ENCODE data around the gene PAXX. TPM values are rescaled to one million over a fixed set of nuclear protein-coding genes. Genes with fewer than 3 reads are reported as not detected.

PAXX gene
- total RNA-seq, 4 donors from 2014 or later: 49.3 to 85.2 (median 66.0) TPM

- in situ Hi-C loops (cut with MboI; ENCODE audit: low pct_ligation_motif_present in 1 of 4, low pct_unique_long_range_greater_than_20kb in 1 of 4, low sequenced_read_pairs in 3 of 4): no loop called here
These were observed 31.8 kb upstream of the PAXX start for GRCh38 chr9:136960212-136960937.

GRCh38 chr9:136960938-136961275 lies 31.3 kb upstream of the PAXX start:
- in situ Hi-C loops (cut with MboI; ENCODE audit: low pct_ligation_motif_present in 1 of 4, low pct_unique_long_range_greater_than_20kb in 1 of 4, low sequenced_read_pairs in 3 of 4): no loop called here
- no peak for DNase-seq

More at GRCh38 chr9:136960212-136960937, 31.8 kb upstream of the PAXX start:
- intact Hi-C loops (cut with DNase I; ENCODE audit: low total_unique reads): no loop called here
- Histone ChIP-seq H3K36me3 (no peaks in the 10 kb centered on the region), H3K4me1 (peaks cover 0 to 10% (median 8%) of the 10 kb centered on the region in 4 donors), H3K9me3 (no peaks in the 10 kb centered on the region), H3K27ac (no peak overlapping the region), H3K4me3 (no peak overlapping the region), H3K27me3 (no peaks in the 10 kb centered on the region)
- no peak for DNase-seq
- WGBS, 2 donors (ENCODE audit: low coverage in 1 of 2): 36 to 80% methylated on average over 7 to 13 of the region's 19 CpGs
- TF ChIP-seq EP300 (IDR thresholded peaks at IDR 0.05; ENCODE audit: low read depth): no peak
- TF ChIP-seq CTCF (IDR thresholded peaks at IDR 0.05): no peak
- TF ChIP-seq POLR2AphosphoS5 (IDR thresholded peaks at IDR 0.05): no peak
- TF ChIP-seq POLR2A (IDR thresholded peaks at IDR 0.05): no peak

GRCh38 chr9:136961279-136962065 lies 30.8 kb upstream of the PAXX start:
- Histone ChIP-seq H3K9me3 (no peaks in the 10 kb centered on the region), H3K4me1 (peaks cover 0 to 19% (median 10%) of the 10 kb centered on the region in 4 donors), H3K27ac (no peak overlapping the region), H3K36me3 (no peaks in the 10 kb centered on the region), H3K4me3 (no peak overlapping the region), H3K27me3 (peaks cover 5% of the 10 kb centered on the region)
- DNase-seq: no peak
- WGBS, 2 donors (ENCODE audit: low coverage in 1 of 2): 74% methylated on average over 21 of the region's 23 CpGs; no CpG with 5 or more reads in 1 of the 2 donors
- TF ChIP-seq POLR2A (IDR thresholded peaks at IDR 0.05): no peak
- no peak for TF ChIP-seq EP300 (IDR thresholded peaks at IDR 0.05; ENCODE audit: low read depth)
- no peak for TF ChIP-seq CTCF (IDR thresholded peaks at IDR 0.05)
- TF ChIP-seq POLR2AphosphoS5 (IDR thresholded peaks at IDR 0.05): no peak
- intact Hi-C loops (cut with DNase I; ENCODE audit: low total_unique reads) (no loop called here), in situ Hi-C loops (cut with MboI; ENCODE audit: low pct_ligation_motif_present in 1 of 4, low pct_unique_long_range_greater_than_20kb in 1 of 4, low sequenced_read_pairs in 3 of 4) (no loop called here)

More at GRCh38 chr9:136960938-136961275, 31.3 kb upstream of the PAXX start:
- intact Hi-C loops (cut with DNase I; ENCODE audit: low total_unique reads): no loop called here
- H3K36me3 ChIP-seq: no peaks in the 10 kb centered on the region
- WGBS, 2 donors (ENCODE audit: low coverage in 1 of 2): 89% methylated on average over 15 of the region's 15 CpGs; no CpG with 5 or more reads in 1 of the 2 donors
- no peak overlapping the region for H3K4me3 ChIP-seq
- H3K27me3 ChIP-seq: no peaks in the 10 kb centered on the region
- no peaks in the 10 kb centered on the region for H3K9me3 ChIP-seq
- no peak overlapping the region for H3K27ac ChIP-seq
- TF ChIP-seq CTCF (IDR thresholded peaks at IDR 0.05): no peak
- TF ChIP-seq EP300 (IDR thresholded peaks at IDR 0.05; ENCODE audit: low read depth): no peak
- TF ChIP-seq POLR2A (IDR thresholded peaks at IDR 0.05): no peak
- no peak for TF ChIP-seq POLR2AphosphoS5 (IDR thresholded peaks at IDR 0.05)
- peaks cover 0 to 14% (median 8%) of the 10 kb centered on the region in 4 donors for H3K4me1 ChIP-seq

- in situ Hi-C loops (cut with MboI; ENCODE audit: low pct_ligation_motif_present in 1 of 4, low pct_unique_long_range_greater_than_20kb in 1 of 4, low sequenced_read_pairs in 3 of 4): no loop called here
These were observed 30.1 kb upstream of the PAXX start for GRCh38 chr9:136962163-136962562.

More at GRCh38 chr9:136962163-136962562, 30.1 kb upstream of the PAXX start:
- no peaks in the 10 kb centered on the region for H3K9me3 ChIP-seq
- WGBS, 2 donors (ENCODE audit: low coverage in 1 of 2): 91 to 100% methylated on average over 1 to 9 of the region's 9 CpGs
- no peak for DNase-seq
- H3K27me3 ChIP-seq: peaks cover 5% of the 10 kb centered on the region
- no peak for TF ChIP-seq POLR2AphosphoS5 (IDR thresholded peaks at IDR 0.05)
- TF ChIP-seq EP300 (IDR thresholded peaks at IDR 0.05; ENCODE audit: low read depth): no peak
- no peak for TF ChIP-seq POLR2A (IDR thresholded peaks at IDR 0.05)
- TF ChIP-seq CTCF (IDR thresholded peaks at IDR 0.05): no peak
- no peak overlapping the region for H3K4me3 ChIP-seq
- no peak overlapping the region for H3K27ac ChIP-seq
- H3K36me3 ChIP-seq: no peaks in the 10 kb centered on the region
- H3K4me1 ChIP-seq: peaks cover 0 to 19% (median 10%) of the 10 kb centered on the region in 4 donors
- intact Hi-C loops (cut with DNase I; ENCODE audit: low total_unique reads): no loop called here

All from transverse colon (tissue), 4 donors.